ENCODE data around the gene FAM110C. TPM values are rescaled to one million over a fixed set of nuclear protein-coding genes. Genes with fewer than 3 reads are reported as not detected.
"Not testable (repeated sequence)": the region's sequence is repeated elsewhere in the genome, so short reads cannot be mapped to it uniquely, and the experiment has no call there.

The FAM110C gene
- total RNA-seq, 4 donors from 2014 or later, result 0.10 TPM; not detected in 3

GRCh38 chr2:24107-24506 is 22.2 kb downstream of the FAM110C start:
- no peak for TF ChIP-seq POLR2A (IDR thresholded peaks at IDR 0.05)
- no peak for TF ChIP-seq CTCF (IDR thresholded peaks at IDR 0.05 in 4 of 5, conservative IDR thresholded peaks at IDR 0.05 in 1 of 5)
- ATAC-seq (no peak), DNase-seq (no peak)
- intact Hi-C loops (cut with DNase I; ENCODE audit: low total_unique reads), result no loop called here
- Histone ChIP-seq H3K4me1 (no peaks in the 10 kb centered on the region), H3K27ac (no peak overlapping the region), H3K9me3 (no peaks in the 10 kb centered on the region), H3K27me3 (peaks cover 0 to 2% (median 0%) of the 10 kb centered on the region in 3 donors), H3K36me3 (no peaks in the 10 kb centered on the region), H3K4me3 (no peak overlapping the region)
- in situ Hi-C loops (cut with MboI; ENCODE audit: low sequenced_read_pairs in 4 of 4), result no loop called here

- Histone ChIP-seq H3K27ac (no peak overlapping the region), H3K4me1 (no peaks in the 10 kb centered on the region), H3K4me3 (no peak overlapping the region), H3K27me3 (peaks cover 0 to 2% (median 0%) of the 10 kb centered on the region in 3 donors), H3K9me3 (no peaks in the 10 kb centered on the region), H3K36me3 (no peaks in the 10 kb centered on the region)
- DNase-seq (no peak), ATAC-seq (no peak)
- in situ Hi-C loops (cut with MboI; ENCODE audit: low sequenced_read_pairs in 4 of 4) (no loop called here), intact Hi-C loops (cut with DNase I; ENCODE audit: low total_unique reads) (no loop called here)
- TF ChIP-seq POLR2A (IDR thresholded peaks at IDR 0.05), result no peak
- no peak for TF ChIP-seq CTCF (IDR thresholded peaks at IDR 0.05 in 4 of 5, conservative IDR thresholded peaks at IDR 0.05 in 1 of 5)
Observed at GRCh38 chr2:23283-23682, 23.0 kb downstream of the FAM110C start.

GRCh38 chr2:22244-22643 is 24.1 kb downstream of the FAM110C start:
- H3K4me1 ChIP-seq; H3K27me3 ChIP-seq; H3K4me3 ChIP-seq; H3K9me3 ChIP-seq; intact Hi-C loops (cut with DNase I; ENCODE audit: low total_unique reads); ATAC-seq; H3K36me3 ChIP-seq; H3K27ac ChIP-seq; in situ Hi-C loops (cut with MboI; ENCODE audit: low sequenced_read_pairs in 4 of 4); DNase-seq: not testable (repeated sequence)

GRCh38 chr2:20259-20658 is 26.0 kb downstream of the FAM110C start:
- DNase-seq; ATAC-seq; H3K36me3 ChIP-seq; intact Hi-C loops (cut with DNase I; ENCODE audit: low total_unique reads); H3K4me3 ChIP-seq; H3K4me1 ChIP-seq; H3K27me3 ChIP-seq; H3K9me3 ChIP-seq; in situ Hi-C loops (cut with MboI; ENCODE audit: low sequenced_read_pairs in 4 of 4); H3K27ac ChIP-seq: not testable (repeated sequence)

- DNase-seq (no peak), ATAC-seq (no peak)
- Histone ChIP-seq H3K4me3 (no peak overlapping the region), H3K36me3 (no peaks in the 10 kb centered on the region), H3K4me1 (no peaks in the 10 kb centered on the region), H3K9me3 (no peaks in the 10 kb centered on the region), H3K27ac (no peak overlapping the region), H3K27me3 (peaks cover 0 to 2% (median 0%) of the 10 kb centered on the region in 3 donors)
- intact Hi-C loops (cut with DNase I; ENCODE audit: low total_unique reads) (no loop called here), in situ Hi-C loops (cut with MboI; ENCODE audit: low sequenced_read_pairs in 4 of 4) (no loop called here)
- TF ChIP-seq CTCF (IDR thresholded peaks at IDR 0.05 in 4 of 5, conservative IDR thresholded peaks at IDR 0.05 in 1 of 5), result no peak
- no peak for TF ChIP-seq POLR2A (IDR thresholded peaks at IDR 0.05)
Observed at GRCh38 chr2:19505-19904, 26.8 kb downstream of the FAM110C start.

Measured in gastrocnemius medialis (tissue), 4 donors.